ENCODE data around the gene FKRP.
"Not testable (repeated sequence)": the region's sequence is repeated elsewhere in the genome, so short reads cannot be mapped to it uniquely, and the experiment has no call there.

Gene FKRP

GRCh38 chr19:46761418-46761831, 15.6 kb downstream of the FKRP start:
- no peak for TF ChIP-seq ZFP3 (CRISPR knock-in tag; IDR thresholded peaks at IDR 0.05)
- TF ChIP-seq ZC3H10 (CRISPR knock-in tag; IDR thresholded peaks at IDR 0.05) = no peak
- no peak for TF ChIP-seq ZFP30 (CRISPR knock-in tag; IDR thresholded peaks at IDR 0.05)
- ATAC-seq = no peak

GRCh38 chr19:46762245-46762890, 16.5 kb downstream of the FKRP start:
- ATAC-seq = no peak
- TF ChIP-seq PPARA (CRISPR knock-in tag; IDR thresholded peaks at IDR 0.05; ENCODE audit: borderline replicate concordance) (no peak), TCF4 (CRISPR knock-in tag; IDR thresholded peaks at IDR 0.05; ENCODE audit: borderline replicate concordance) (no peak), TSHZ2 (CRISPR knock-in tag; IDR thresholded peaks at IDR 0.05) (no peak), BACH2 (CRISPR knock-in tag; IDR thresholded peaks at IDR 0.05; ENCODE audit: borderline replicate concordance) (no peak), GLIS3 (CRISPR knock-in tag; IDR thresholded peaks at IDR 0.05) (no peak)

DNA sequence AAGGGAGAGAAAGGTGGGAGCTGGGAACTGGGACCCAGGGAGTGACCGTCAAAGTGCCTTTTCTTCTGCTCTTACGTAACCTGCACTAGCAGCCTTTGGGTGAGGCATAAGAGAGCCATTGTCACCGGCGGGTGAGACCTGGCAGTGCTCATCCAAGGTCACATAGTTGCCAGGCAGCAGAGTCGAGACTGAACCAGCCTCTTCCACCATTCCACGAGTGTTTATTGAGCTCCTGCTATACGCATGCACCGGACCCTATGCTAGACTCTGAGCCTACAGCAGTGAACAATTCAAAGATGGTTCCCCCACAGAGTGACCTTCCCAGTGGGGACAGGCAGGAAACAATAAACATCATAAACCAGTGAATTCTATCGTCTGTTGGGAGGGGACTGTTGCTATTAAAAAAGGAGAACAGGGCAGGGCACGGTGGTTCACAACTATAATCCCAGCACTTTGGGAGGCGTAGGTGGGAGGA, 19.0 kb downstream of the FKRP start:
- TF ChIP-seq TCF4 (CRISPR knock-in tag; IDR thresholded peaks at IDR 0.05; ENCODE audit: borderline replicate concordance) = no peak
- TF ChIP-seq GLIS3 (CRISPR knock-in tag; IDR thresholded peaks at IDR 0.05) = no peak
- TF ChIP-seq TSHZ2 (CRISPR knock-in tag; IDR thresholded peaks at IDR 0.05) = no peak
- no peak for TF ChIP-seq ZNF565 (CRISPR knock-in tag; conservative IDR thresholded peaks at IDR 0.05; ENCODE audit: low read depth)
- no peak for TF ChIP-seq ZNF70 (CRISPR knock-in tag; IDR thresholded peaks at IDR 0.05)
- no peak for TF ChIP-seq ISL1 (CRISPR knock-in tag; IDR thresholded peaks at IDR 0.05)
- TF ChIP-seq TOX (CRISPR knock-in tag; IDR thresholded peaks at IDR 0.05; ENCODE audit: borderline replicate concordance) = no peak
- TF ChIP-seq PATZ1 (CRISPR knock-in tag; IDR thresholded peaks at IDR 0.05; ENCODE audit: borderline replicate concordance) = no peak
- no peak for TF ChIP-seq ZNF8 (CRISPR knock-in tag; IDR thresholded peaks at IDR 0.05)
- no peak for TF ChIP-seq ZC3H10 (CRISPR knock-in tag; IDR thresholded peaks at IDR 0.05)
- no peak for TF ChIP-seq PPARA (CRISPR knock-in tag; IDR thresholded peaks at IDR 0.05; ENCODE audit: borderline replicate concordance)
- no peak for TF ChIP-seq BACH2 (CRISPR knock-in tag; IDR thresholded peaks at IDR 0.05; ENCODE audit: borderline replicate concordance)
- no peak for TF ChIP-seq SNAI2 (CRISPR knock-in tag; IDR thresholded peaks at IDR 0.05)
- TF ChIP-seq ZFP3 (CRISPR knock-in tag; IDR thresholded peaks at IDR 0.05) = no peak
- no peak for ATAC-seq

DNA sequence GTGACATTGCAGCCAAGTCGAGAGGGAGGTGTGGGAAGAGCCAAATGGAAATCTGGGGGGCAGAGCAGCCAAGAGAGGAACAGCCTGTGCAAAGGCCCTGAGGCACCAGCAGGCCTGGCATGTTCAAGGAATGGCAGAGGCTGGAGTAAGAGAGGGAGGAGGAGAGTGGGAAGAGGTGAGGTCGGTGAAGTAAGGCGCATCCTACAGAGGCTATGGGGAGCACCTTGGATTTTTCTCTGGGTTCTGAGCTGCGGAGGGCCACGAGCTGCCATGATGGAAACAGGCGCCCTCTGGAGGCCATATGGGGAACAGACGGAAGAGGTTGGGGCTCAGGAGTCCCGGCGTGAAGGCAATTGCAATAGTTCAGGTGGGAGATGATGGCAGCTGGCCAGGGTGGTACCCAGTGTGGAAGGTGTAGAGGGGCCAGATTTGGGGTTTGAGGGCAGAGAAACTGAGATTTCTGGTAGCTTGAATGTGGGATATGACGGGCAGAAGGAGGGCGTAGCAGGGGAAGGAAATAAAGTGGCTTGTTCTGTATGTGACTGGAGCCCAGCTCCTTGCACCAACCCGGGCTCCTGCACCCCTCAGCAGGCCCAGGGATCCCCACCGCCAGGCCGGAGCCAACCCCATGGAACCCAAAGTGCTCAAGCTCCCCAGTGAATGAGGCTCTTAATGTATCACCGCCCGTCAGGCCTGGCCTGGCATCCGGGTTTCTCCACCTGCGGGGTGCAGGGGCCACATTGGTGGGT, 20.9 kb downstream of the FKRP start:
- TF ChIP-seq PATZ1 (CRISPR knock-in tag; IDR thresholded peaks at IDR 0.05; ENCODE audit: borderline replicate concordance) = no peak
- TF ChIP-seq ZNF70 (CRISPR knock-in tag; IDR thresholded peaks at IDR 0.05) = no peak
- TF ChIP-seq ARNTL (CRISPR knock-in tag; IDR thresholded peaks at IDR 0.05; ENCODE audit: borderline replicate concordance, low read depth) = no peak
- TF ChIP-seq ZC3H10 (CRISPR knock-in tag; IDR thresholded peaks at IDR 0.05) = no peak
- TF ChIP-seq POU6F1 (CRISPR knock-in tag; IDR thresholded peaks at IDR 0.05; ENCODE audit: borderline replicate concordance, low read depth) = no peak
- TF ChIP-seq PPARA (CRISPR knock-in tag; IDR thresholded peaks at IDR 0.05; ENCODE audit: borderline replicate concordance) = no peak
- TF ChIP-seq ESRRG (CRISPR knock-in tag; IDR thresholded peaks at IDR 0.05) = no peak
- TF ChIP-seq ISL1 (CRISPR knock-in tag; IDR thresholded peaks at IDR 0.05) = no peak
- no peak for TF ChIP-seq ZNF8 (CRISPR knock-in tag; IDR thresholded peaks at IDR 0.05)
- no peak for TF ChIP-seq OSR1 (CRISPR knock-in tag; IDR thresholded peaks at IDR 0.05)
- peak; percentile 70 for ATAC-seq

GRCh38 chr19:46768746-46769145, 22.9 kb downstream of the FKRP start:
- ATAC-seq = not testable (repeated sequence)
